A673 (cell line): ENCODE data around the gene CTU2. TPM values are rescaled to one million over a fixed set of nuclear protein-coding genes. Genes with fewer than 3 reads are reported as not detected.

Experiments used
- BruUV-seq: library from RNA; stranded (reverse); fragments of 400-500 nt; replicated peaks from 2 replicates; lab custom pipeline; 2021; lab: Mats Ljungman, UMichigan
- CTCF ChIA-PET: fragments of 300-600 bp; sonication (Branson Sonifier 250); formaldehyde crosslinking; loops from one replicate; lab custom pipeline; 2022; ENCODE audit warnings: antibody characterized with exemption; lab: Charles Lee
- POLR2A ChIA-PET: fragments of 300-600 bp; sonication (Branson Sonifier 250); formaldehyde crosslinking; loops from one replicate; lab custom pipeline; 2022; ENCODE audit warnings: antibody characterized with exemption; ENCODE audit not compliant: low non-redundant PET; lab: Charles Lee
- DNase-seq: peaks from one replicate; pipeline ENCODE4 v3.0.0-alpha.2; 2015; ENCODE audit warnings: low spot score
- H3K27ac ChIP-seq: fragments of 200-600 bp; sonication (generic); 2 replicates; pipeline ENCODE4 v1.5.1; 2016; ENCODE audit warnings: mixed run types, low read depth, mild to moderate bottlenecking, mixed read lengths, antibody characterized with exemption, low read length; ENCODE audit not compliant: poor library complexity, severe bottlenecking
- H3K27me3 ChIP-seq: fragments of 200-600 bp; sonication (generic); replicated peaks from 2 replicates; pipeline ENCODE4 v1.6.1; 2017; ENCODE audit warnings: mixed run types, low read depth, mild to moderate bottlenecking, mixed read lengths, antibody characterized with exemption, low read length; ENCODE audit not compliant: insufficient read depth, poor library complexity
- H3K36me3 ChIP-seq: fragments of 200-600 bp; sonication (generic); 2 replicates; pipeline ENCODE4 v1.6.1; 2016; ENCODE audit warnings: mixed run types, mild to moderate bottlenecking, mixed read lengths, antibody characterized with exemption, low read length; ENCODE audit not compliant: insufficient read depth, poor library complexity, severe bottlenecking
- H3K4me1 ChIP-seq: fragments of 200-600 bp; sonication (generic); 2 replicates; pipeline ENCODE4 v1.6.1; 2017; ENCODE audit warnings: mixed run types, mild to moderate bottlenecking, mixed read lengths, antibody characterized with exemption, low read length; ENCODE audit not compliant: insufficient read depth, poor library complexity, severe bottlenecking
- H3K4me3 ChIP-seq: fragments of 200-600 bp; sonication (generic); 2 replicates; pipeline ENCODE4 v1.5.1; 2016; ENCODE audit warnings: low read depth, mixed run types, mild to moderate bottlenecking, mixed read lengths, low read length; ENCODE audit not compliant: poor library complexity, severe bottlenecking
- H3K9me3 ChIP-seq: fragments of 200-600 bp; sonication (generic); 2 replicates; pipeline ENCODE4 v1.6.1; 2016; ENCODE audit warnings: mixed run types, low read depth, mild to moderate bottlenecking, mixed read lengths, antibody characterized with exemption, low read length; ENCODE audit not compliant: poor library complexity, severe bottlenecking
- CTCF ChIP-seq: fragments of 300-800, 200-600 bp; sonication (generic); conservative IDR thresholded peaks from 2 replicates; pipeline ENCODE4 v1.5.1; 2017; ENCODE audit warnings: low read depth, mild to moderate bottlenecking, antibody characterized with exemption, low read length, moderate library complexity, mixed read lengths
- EZH2 ChIP-seq: fragments of 200-600 bp; sonication (generic); IDR thresholded peaks from 2 replicates; pipeline ENCODE4 v1.6.1; 2017; ENCODE audit warnings: borderline replicate concordance, low read depth, mild to moderate bottlenecking, mixed read lengths, antibody characterized with exemption, low read length; ENCODE audit not compliant: poor library complexity, severe bottlenecking
- intact Hi-C: fragments of 100-400 bp; cut with micrococcal nuclease; formaldehyde crosslinking; loops from one replicate; pipeline ENCODE4 v1.10.0; 2022; ENCODE audit not compliant: unreplicated experiment
- total RNA-seq: library from RNA; stranded (reverse); gene quantifications from 2 replicates; pipeline ENCODE4 v1.2.3, GENCODE V29; 2021

The CTU2 gene
- total RNA-seq, 1 experiment from 2014 or later, result 47.5 TPM

GRCh38 chr16:88726981-88727380 is 20.7 kb downstream of the CTU2 start:
- Histone ChIP-seq H3K27ac (no peak overlapping the region), H3K27me3 (no peaks in the 10 kb centered on the region), H3K4me1 (peaks cover 5% of the 10 kb centered on the region), H3K4me3 (no peak overlapping the region), H3K36me3 (peaks cover 53% of the 10 kb centered on the region), H3K9me3 (no peaks in the 10 kb centered on the region)
- POLR2A ChIA-PET, result no interaction called here
- intact Hi-C loops, result no loop called here
- TF ChIP-seq CTCF (no peak), EZH2 (no peak)
- DNase-seq, result no peak
- BruUV-seq, result no TSS peak
- CTCF ChIA-PET, result interaction anchor here (1.2 kb wide), 1 partner anchor 10 kb away, joined by 6 read pairs; no protein-coding TSS in a partner anchor

- Histone ChIP-seq H3K4me3 (no peak overlapping the region), H3K27me3 (no peaks in the 10 kb centered on the region), H3K36me3 (peaks cover 54% of the 10 kb centered on the region), H3K27ac (peak overlapping the region; percentile 26), H3K9me3 (no peaks in the 10 kb centered on the region), H3K4me1 (peaks cover 5% of the 10 kb centered on the region)
- no TSS peak for BruUV-seq
- ChIA-PET CTCF (interaction anchor here (1.2 kb wide), 1 partner anchor 10 kb away, joined by 6 read pairs; no protein-coding TSS in a partner anchor), POLR2A (no interaction called here)
- DNase-seq, result peak; percentile 88
- TF ChIP-seq EZH2 (no peak), CTCF (no peak)
- intact Hi-C loops, result no loop called here
Measured at GRCh38 chr16:88727871-88728270, 21.6 kb downstream of the CTU2 start.

GRCh38 chr16:88730632-88731607 is 24.6 kb downstream of the CTU2 start:
- no peak for DNase-seq
- Histone ChIP-seq H3K36me3 (peaks cover 44% of the 10 kb centered on the region), H3K4me1 (peaks cover 5% of the 10 kb centered on the region), H3K27me3 (no peaks in the 10 kb centered on the region), H3K27ac (no peak overlapping the region), H3K4me3 (no peak overlapping the region), H3K9me3 (no peaks in the 10 kb centered on the region)
- ChIA-PET POLR2A (no interaction called here), CTCF (no interaction called here)
- BruUV-seq, result no TSS peak
- intact Hi-C loops, result no loop called here
- TF ChIP-seq CTCF (no peak), EZH2 (no peak)
